Neural cell (in vitro differentiated cells): Measurements from ENCODE around the gene ADAMTS8. TPM values are rescaled to one million over a fixed set of nuclear protein-coding genes. Genes with fewer than 3 reads are reported as not detected.

Source experiments
- H2AFZ ChIP-seq: fragments of 200-600, 300-800 bp; sonication (generic), shearing (Covaris generic); 2 replicates; pipeline ENCODE4 v1.6.0; 2014; ENCODE audit warnings: low read depth, mild to moderate bottlenecking, antibody characterized with exemption, low read length, moderate library complexity
- H3F3A ChIP-seq: fragments of 200-600 bp; shearing (Covaris generic); 2 replicates; pipeline ENCODE4 v1.6.1; 2016; ENCODE audit warnings: mild to moderate bottlenecking, moderate library complexity, mixed read lengths, antibody characterized with exemption, low read length; ENCODE audit not compliant: insufficient read depth, poor library complexity, severe bottlenecking
- H3K27ac ChIP-seq: fragments of 200-600, 300-800 bp; sonication (generic), shearing (Covaris generic); 2 replicates; pipeline ENCODE4 v1.5.1; 2014; ENCODE audit warnings: mild to moderate bottlenecking, low read length, moderate library complexity
- H3K27me3 ChIP-seq: fragments of 300-800, 200-600 bp; sonication (generic), shearing (Covaris generic); 2 replicates; pipeline ENCODE4 v1.6.0; 2014; ENCODE audit warnings: mild to moderate bottlenecking, low read depth, low read length, moderate library complexity; ENCODE audit not compliant: insufficient read depth
- H3K36me3 ChIP-seq: fragments of 300-800, 200-600 bp; sonication (generic), shearing (Covaris generic); 2 replicates; pipeline ENCODE4 v1.5.1; 2014; ENCODE audit warnings: mild to moderate bottlenecking, antibody characterized with exemption, low read length, moderate library complexity; ENCODE audit not compliant: insufficient read depth
- H3K4me2 ChIP-seq: fragments of 300-800, 200-600 bp; sonication (generic), shearing (Covaris generic); 2 replicates; pipeline ENCODE4 v1.6.0; 2014; ENCODE audit warnings: mild to moderate bottlenecking, low read length
- H3K4me3 ChIP-seq: fragments of 300-800, 200-600 bp; sonication (generic), shearing (Covaris generic); 2 replicates; pipeline ENCODE4 v1.5.1; 2014; ENCODE audit warnings: mild to moderate bottlenecking, low read length, moderate library complexity
- H3K79me2 ChIP-seq: fragments of 200-600 bp; shearing (Covaris generic); replicated peaks from 2 replicates; pipeline ENCODE4 v1.6.0; 2014; ENCODE audit warnings: mild to moderate bottlenecking, low read length, moderate library complexity; ENCODE audit not compliant: insufficient read depth
- H3K9ac ChIP-seq: fragments of 300-800, 200-600 bp; sonication (generic), shearing (Covaris generic); 2 replicates; pipeline ENCODE4 v1.6.1; 2016; ENCODE audit warnings: mild to moderate bottlenecking, low read length, mixed read lengths
- H3K9me2 ChIP-seq: fragments of 200-600 bp; shearing (Covaris generic); 2 replicates; pipeline ENCODE4 v1.6.1; 2016; ENCODE audit warnings: mild to moderate bottlenecking, low read length, mixed read lengths; ENCODE audit not compliant: insufficient read depth
- H3K9me3 ChIP-seq: fragments of 200-600, 300-800 bp; sonication (generic), shearing (Covaris generic); 2 replicates; pipeline ENCODE4 v1.6.1; 2016; ENCODE audit warnings: mild to moderate bottlenecking, mixed run types, low read length, moderate library complexity, mixed read lengths
- H4K20me1 ChIP-seq: fragments of 200-600 bp; shearing (Covaris generic); 2 replicates; pipeline ENCODE4 v1.6.1; 2016; ENCODE audit warnings: mild to moderate bottlenecking, mixed run types; ENCODE audit not compliant: insufficient read depth
- EP300 ChIP-seq: fragments of 450-650 bp; conservative IDR thresholded peaks from 2 replicates; pipeline ENCODE4 v1.6.1; 2014; ENCODE audit warnings: antibody characterized with exemption, mild to moderate bottlenecking, moderate library complexity; ENCODE audit not compliant: poor library complexity, severe bottlenecking
- EZH2 ChIP-seq: fragments of 200-600, 300-800 bp; shearing (Covaris generic), sonication (generic); IDR thresholded peaks from 2 replicates; pipeline ENCODE4 v1.6.1; 2014; ENCODE audit warnings: antibody characterized with exemption, low read length, borderline replicate concordance, mild to moderate bottlenecking; ENCODE audit not compliant: insufficient read depth, poor library complexity, severe bottlenecking
- MXI1 ChIP-seq: fragments of 450-650 bp; conservative IDR thresholded peaks from 2 replicates; pipeline ENCODE4 v1.6.1; 2014; ENCODE audit warnings: antibody characterized with exemption, mild to moderate bottlenecking; ENCODE audit not compliant: poor library complexity, severe bottlenecking
- POLR2AphosphoS5 ChIP-seq: IDR thresholded peaks from 2 replicates; pipeline ENCODE4 v1.6.1; 2012
- RAD21 ChIP-seq: fragments of 450-650 bp; conservative IDR thresholded peaks from 2 replicates; pipeline ENCODE4 v1.6.1; 2014; ENCODE audit warnings: antibody characterized with exemption, mild to moderate bottlenecking, moderate library complexity
- SMC3 ChIP-seq: fragments of 450-650 bp; conservative IDR thresholded peaks from 2 replicates; pipeline ENCODE4 v1.6.1; 2014; ENCODE audit warnings: antibody characterized with exemption, mild to moderate bottlenecking, moderate library complexity; ENCODE audit not compliant: poor library complexity
- TAF1 ChIP-seq: IDR thresholded peaks from 2 replicates; pipeline ENCODE4 v1.6.1; 2012; ENCODE audit warnings: low read depth
- polyA plus RNA-seq: library from polyadenylated mRNA; depleted of rRNA; stranded (reverse); fragments of >200 nt; gene quantifications from 2 replicates; pipeline ENCODE4 v1.2.3, GENCODE V29; 2014
- TF ChIP-seq, protein P1 (sequence below): IDR thresholded peaks from 2 replicates; pipeline ENCODE4 v1.6.1; 2012; ENCODE audit warnings: borderline replicate concordance
- TF ChIP-seq, protein P2 (sequence below): fragments of 450-650 bp; IDR thresholded peaks from 2 replicates; pipeline ENCODE4 v1.5.1; 2014; ENCODE audit warnings: antibody characterized with exemption, mild to moderate bottlenecking, moderate library complexity; ENCODE audit not compliant: poor library complexity, severe bottlenecking

The ADAMTS8 gene
- polyA plus RNA-seq, 1 donor from 2014 or later = 0.94 TPM

DNA sequence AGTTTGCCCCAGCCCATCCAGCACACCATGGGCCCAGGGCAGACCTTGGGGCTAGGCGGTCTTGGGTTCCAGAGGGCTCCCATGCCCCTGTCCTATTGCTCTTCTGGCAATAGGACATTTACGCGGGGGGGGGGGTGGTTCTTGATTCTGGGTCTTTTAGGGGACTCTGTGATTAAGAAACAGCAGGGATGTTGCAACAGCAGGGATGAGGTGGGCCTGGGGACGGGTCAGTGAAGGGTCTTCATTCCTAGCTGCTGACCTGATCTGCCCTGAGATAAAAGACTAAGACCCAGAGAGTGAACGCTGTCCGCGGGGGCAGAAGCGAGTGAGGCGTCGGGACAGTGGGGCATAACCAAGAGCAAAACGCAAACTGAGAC lies 19.6 kb upstream of the ADAMTS8 start:
- Histone ChIP-seq H3K4me2 (peak overlapping the region; percentile 81), H3F3A (no peaks in the 10 kb centered on the region), H3K4me3 (peak overlapping the region; percentile 92), H2AFZ (no peak overlapping the region), H3K9ac (peak overlapping the region; percentile 60), H3K79me2 (no peaks in the 10 kb centered on the region), H3K36me3 (no peaks in the 10 kb centered on the region), H3K27ac (no peak overlapping the region), H4K20me1 (no peaks in the 10 kb centered on the region), H3K9me3 (no peaks in the 10 kb centered on the region), H3K27me3 (peaks cover 33% of the 10 kb centered on the region), H3K9me2 (no peaks in the 10 kb centered on the region)
- TF ChIP-seq POLR2AphosphoS5 (no peak), EZH2 (no peak), TAF1 (no peak), RAD21 (no peak), MXI1 (no peak), SMC3 (no peak), EP300 (no peak)
- TF ChIP-seq, protein P1, sequence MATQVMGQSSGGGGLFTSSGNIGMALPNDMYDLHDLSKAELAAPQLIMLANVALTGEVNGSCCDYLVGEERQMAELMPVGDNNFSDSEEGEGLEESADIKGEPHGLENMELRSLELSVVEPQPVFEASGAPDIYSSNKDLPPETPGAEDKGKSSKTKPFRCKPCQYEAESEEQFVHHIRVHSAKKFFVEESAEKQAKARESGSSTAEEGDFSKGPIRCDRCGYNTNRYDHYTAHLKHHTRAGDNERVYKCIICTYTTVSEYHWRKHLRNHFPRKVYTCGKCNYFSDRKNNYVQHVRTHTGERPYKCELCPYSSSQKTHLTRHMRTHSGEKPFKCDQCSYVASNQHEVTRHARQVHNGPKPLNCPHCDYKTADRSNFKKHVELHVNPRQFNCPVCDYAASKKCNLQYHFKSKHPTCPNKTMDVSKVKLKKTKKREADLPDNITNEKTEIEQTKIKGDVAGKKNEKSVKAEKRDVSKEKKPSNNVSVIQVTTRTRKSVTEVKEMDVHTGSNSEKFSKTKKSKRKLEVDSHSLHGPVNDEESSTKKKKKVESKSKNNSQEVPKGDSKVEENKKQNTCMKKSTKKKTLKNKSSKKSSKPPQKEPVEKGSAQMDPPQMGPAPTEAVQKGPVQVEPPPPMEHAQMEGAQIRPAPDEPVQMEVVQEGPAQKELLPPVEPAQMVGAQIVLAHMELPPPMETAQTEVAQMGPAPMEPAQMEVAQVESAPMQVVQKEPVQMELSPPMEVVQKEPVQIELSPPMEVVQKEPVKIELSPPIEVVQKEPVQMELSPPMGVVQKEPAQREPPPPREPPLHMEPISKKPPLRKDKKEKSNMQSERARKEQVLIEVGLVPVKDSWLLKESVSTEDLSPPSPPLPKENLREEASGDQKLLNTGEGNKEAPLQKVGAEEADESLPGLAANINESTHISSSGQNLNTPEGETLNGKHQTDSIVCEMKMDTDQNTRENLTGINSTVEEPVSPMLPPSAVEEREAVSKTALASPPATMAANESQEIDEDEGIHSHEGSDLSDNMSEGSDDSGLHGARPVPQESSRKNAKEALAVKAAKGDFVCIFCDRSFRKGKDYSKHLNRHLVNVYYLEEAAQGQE = no peak

DNA sequence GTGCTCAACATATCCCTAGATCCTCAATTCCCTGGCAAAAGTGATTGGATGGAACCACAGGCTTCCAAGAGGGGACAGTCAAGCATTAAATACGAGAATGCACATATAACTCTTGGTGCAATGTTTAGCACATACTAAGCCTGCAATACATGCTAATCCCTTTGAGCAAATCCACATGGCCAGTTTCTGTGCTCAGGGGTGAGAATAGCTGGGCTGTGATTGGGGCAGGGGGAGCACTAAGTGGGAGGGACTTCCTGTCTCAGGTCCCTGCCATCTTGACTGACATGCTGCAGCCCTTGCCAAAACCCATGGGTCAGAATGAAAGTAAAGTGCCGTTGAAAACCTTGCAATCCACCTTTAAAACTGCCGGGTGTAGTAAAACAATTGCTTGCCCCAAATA lies 17.4 kb upstream of the ADAMTS8 start:
- no peak overlapping the region for H3K4me3 ChIP-seq
- H2AFZ ChIP-seq = no peak overlapping the region
- TF ChIP-seq RAD21 (no peak), POLR2AphosphoS5 (no peak), EZH2 (no peak), EP300 (no peak), SMC3 (no peak), TAF1 (no peak)
- TF ChIP-seq, protein P2, sequence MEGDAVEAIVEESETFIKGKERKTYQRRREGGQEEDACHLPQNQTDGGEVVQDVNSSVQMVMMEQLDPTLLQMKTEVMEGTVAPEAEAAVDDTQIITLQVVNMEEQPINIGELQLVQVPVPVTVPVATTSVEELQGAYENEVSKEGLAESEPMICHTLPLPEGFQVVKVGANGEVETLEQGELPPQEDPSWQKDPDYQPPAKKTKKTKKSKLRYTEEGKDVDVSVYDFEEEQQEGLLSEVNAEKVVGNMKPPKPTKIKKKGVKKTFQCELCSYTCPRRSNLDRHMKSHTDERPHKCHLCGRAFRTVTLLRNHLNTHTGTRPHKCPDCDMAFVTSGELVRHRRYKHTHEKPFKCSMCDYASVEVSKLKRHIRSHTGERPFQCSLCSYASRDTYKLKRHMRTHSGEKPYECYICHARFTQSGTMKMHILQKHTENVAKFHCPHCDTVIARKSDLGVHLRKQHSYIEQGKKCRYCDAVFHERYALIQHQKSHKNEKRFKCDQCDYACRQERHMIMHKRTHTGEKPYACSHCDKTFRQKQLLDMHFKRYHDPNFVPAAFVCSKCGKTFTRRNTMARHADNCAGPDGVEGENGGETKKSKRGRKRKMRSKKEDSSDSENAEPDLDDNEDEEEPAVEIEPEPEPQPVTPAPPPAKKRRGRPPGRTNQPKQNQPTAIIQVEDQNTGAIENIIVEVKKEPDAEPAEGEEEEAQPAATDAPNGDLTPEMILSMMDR = no peak
- H3K79me2 ChIP-seq = no peaks in the 10 kb centered on the region
- H3K27ac ChIP-seq = no peak overlapping the region
- H3K36me3 ChIP-seq = no peaks in the 10 kb centered on the region
- peaks cover 22% of the 10 kb centered on the region for H3K27me3 ChIP-seq
- no peaks in the 10 kb centered on the region for H3K9me2 ChIP-seq
- no peaks in the 10 kb centered on the region for H3F3A ChIP-seq
- H3K9me3 ChIP-seq = no peaks in the 10 kb centered on the region
- H4K20me1 ChIP-seq = no peaks in the 10 kb centered on the region
- H3K4me2 ChIP-seq = no peak overlapping the region
- H3K9ac ChIP-seq = no peak overlapping the region

DNA sequence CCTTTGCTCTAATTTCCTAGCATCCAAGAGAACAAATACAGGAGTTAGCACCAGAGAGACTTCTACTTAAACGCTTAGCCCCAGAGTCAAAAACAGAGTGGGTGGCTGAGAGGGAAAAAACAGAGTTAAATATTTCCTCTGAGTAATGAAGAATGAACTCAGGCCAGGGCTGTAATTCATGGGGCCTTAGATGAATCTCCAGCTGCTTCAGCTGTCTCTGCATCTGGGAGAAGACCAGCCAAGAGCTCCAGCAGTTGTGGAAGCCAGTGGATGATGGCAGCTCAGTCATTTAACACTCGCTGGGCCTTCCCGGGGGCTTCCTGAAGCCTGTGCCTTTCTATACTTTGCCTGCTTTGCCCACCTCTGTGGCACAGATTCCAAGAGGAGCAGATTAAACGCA lies 14.3 kb upstream of the ADAMTS8 start:
- H3F3A ChIP-seq = no peaks in the 10 kb centered on the region
- H2AFZ ChIP-seq = no peak overlapping the region
- no peaks in the 10 kb centered on the region for H3K27me3 ChIP-seq
- no peak overlapping the region for H3K4me3 ChIP-seq
- no peak overlapping the region for H3K9ac ChIP-seq
- no peaks in the 10 kb centered on the region for H3K9me3 ChIP-seq
- H3K36me3 ChIP-seq = no peaks in the 10 kb centered on the region
- no peaks in the 10 kb centered on the region for H4K20me1 ChIP-seq
- no peak overlapping the region for H3K4me2 ChIP-seq
- H3K9me2 ChIP-seq = no peaks in the 10 kb centered on the region
- no peak overlapping the region for H3K27ac ChIP-seq
- no peak for TF ChIP-seq EZH2
- no peak for TF ChIP-seq POLR2AphosphoS5
- TF ChIP-seq EP300 = no peak
- TF ChIP-seq MXI1 = no peak
- TF ChIP-seq, protein P2 = no peak
- TF ChIP-seq, protein P1 = no peak
- TF ChIP-seq RAD21 = no peak
- TF ChIP-seq SMC3 = no peak
- TF ChIP-seq TAF1 = no peak
- no peaks in the 10 kb centered on the region for H3K79me2 ChIP-seq
